ENCODE measurements around the gene ARHGAP32. TPM values are rescaled to one million over a fixed set of nuclear protein-coding genes. Genes with fewer than 3 reads are reported as not detected.

The ARHGAP32 gene
- total RNA-seq, 4 donors from 2014 or later = 10.0 to 53.7 (median 34.1) TPM

DNA sequence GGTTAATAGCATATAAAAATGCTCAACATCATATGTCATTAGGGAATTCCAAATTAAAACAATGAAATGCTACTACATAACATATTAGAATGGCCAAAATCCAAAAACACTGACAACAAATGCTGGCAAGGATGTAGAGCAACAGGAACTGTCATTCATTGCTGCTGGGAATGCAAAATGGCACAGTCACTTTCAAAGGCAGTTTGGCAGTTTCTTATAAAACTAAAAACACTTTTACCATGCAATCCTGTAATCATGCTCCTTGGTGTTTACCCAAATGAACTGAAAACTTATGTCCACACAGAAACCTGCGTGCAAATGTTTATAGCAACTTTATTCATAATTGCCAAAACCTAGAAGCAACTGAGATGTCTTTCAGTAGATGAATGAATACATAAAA lies 105.1 kb downstream of the ARHGAP32 start:
- no peak for TF ChIP-seq POLR2A (IDR thresholded peaks at IDR 0.05)
- TF ChIP-seq, protein P1, sequence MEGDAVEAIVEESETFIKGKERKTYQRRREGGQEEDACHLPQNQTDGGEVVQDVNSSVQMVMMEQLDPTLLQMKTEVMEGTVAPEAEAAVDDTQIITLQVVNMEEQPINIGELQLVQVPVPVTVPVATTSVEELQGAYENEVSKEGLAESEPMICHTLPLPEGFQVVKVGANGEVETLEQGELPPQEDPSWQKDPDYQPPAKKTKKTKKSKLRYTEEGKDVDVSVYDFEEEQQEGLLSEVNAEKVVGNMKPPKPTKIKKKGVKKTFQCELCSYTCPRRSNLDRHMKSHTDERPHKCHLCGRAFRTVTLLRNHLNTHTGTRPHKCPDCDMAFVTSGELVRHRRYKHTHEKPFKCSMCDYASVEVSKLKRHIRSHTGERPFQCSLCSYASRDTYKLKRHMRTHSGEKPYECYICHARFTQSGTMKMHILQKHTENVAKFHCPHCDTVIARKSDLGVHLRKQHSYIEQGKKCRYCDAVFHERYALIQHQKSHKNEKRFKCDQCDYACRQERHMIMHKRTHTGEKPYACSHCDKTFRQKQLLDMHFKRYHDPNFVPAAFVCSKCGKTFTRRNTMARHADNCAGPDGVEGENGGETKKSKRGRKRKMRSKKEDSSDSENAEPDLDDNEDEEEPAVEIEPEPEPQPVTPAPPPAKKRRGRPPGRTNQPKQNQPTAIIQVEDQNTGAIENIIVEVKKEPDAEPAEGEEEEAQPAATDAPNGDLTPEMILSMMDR (IDR thresholded peaks at IDR 0.05) = no peak
- no peak overlapping the region for H3K4me3 ChIP-seq
- peaks cover 0 to 7% of the 10 kb centered on the region in 2 donors for H3K9me3 ChIP-seq
- no peak overlapping the region for H3K27ac ChIP-seq
- no peaks in the 10 kb centered on the region for H3K27me3 ChIP-seq
- H3K36me3 ChIP-seq = no peaks in the 10 kb centered on the region
- H3K4me1 ChIP-seq = no peaks in the 10 kb centered on the region
- DNase-seq = no peak
- intact Hi-C loops (cut with DNase I; ENCODE audit: low total_unique reads) = no loop called here

DNA sequence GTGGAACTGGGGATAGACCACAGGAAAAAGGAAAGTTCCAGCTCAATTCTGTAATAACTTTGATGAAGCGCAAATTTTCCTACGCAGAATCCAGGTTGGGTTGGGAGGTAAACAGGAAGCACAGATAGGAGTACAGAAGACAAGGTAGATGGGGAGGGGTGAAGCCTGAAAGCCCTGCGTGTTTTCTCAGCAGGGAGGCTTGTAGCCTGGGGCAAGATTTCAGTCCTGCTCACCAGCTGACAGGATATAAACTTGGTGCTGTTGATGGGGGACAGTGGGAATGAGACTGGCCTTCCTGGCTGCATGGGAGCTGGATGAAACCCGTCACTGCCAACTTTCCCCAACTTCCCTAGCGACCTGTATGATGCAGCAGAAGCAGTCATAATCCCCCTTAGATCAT lies 114.9 kb downstream of the ARHGAP32 start:
- no peaks in the 10 kb centered on the region for H3K9me3 ChIP-seq
- intact Hi-C loops (cut with DNase I; ENCODE audit: low total_unique reads) = no loop called here
- H3K27ac ChIP-seq = no peak overlapping the region
- H3K27me3 ChIP-seq = no peaks in the 10 kb centered on the region
- H3K4me1 ChIP-seq = no peaks in the 10 kb centered on the region
- H3K36me3 ChIP-seq = no peaks in the 10 kb centered on the region
- DNase-seq = no peak
- TF ChIP-seq, protein P1 (IDR thresholded peaks at IDR 0.05) = no peak
- TF ChIP-seq POLR2A (IDR thresholded peaks at IDR 0.05) = no peak
- no peak overlapping the region for H3K4me3 ChIP-seq

DNA sequence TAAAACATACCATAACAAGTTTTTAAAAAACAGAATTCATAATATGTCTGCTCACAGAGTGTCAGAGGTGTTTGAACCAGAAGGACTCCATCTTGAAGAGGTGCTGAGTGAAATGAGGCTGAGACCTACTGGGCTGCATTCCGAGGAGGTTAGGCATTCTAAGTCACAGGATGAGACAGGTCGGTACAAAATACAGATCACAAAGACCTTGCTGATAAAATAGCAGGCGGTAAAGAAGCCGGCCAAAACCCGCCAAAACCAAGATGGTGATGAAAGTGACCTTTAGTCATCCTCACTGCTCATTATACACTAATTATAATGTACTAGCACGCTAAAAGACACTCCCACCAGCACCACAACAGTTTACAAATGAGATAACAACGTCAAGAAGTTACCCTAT lies 116.4 kb downstream of the ARHGAP32 start:
- Histone ChIP-seq H3K4me3 (no peak overlapping the region), H3K27me3 (no peaks in the 10 kb centered on the region), H3K9me3 (no peaks in the 10 kb centered on the region), H3K36me3 (no peaks in the 10 kb centered on the region), H3K4me1 (no peaks in the 10 kb centered on the region), H3K27ac (no peak overlapping the region)
- no peak for DNase-seq
- intact Hi-C loops (cut with DNase I; ENCODE audit: low total_unique reads) = no loop called here
- TF ChIP-seq, protein P1 (IDR thresholded peaks at IDR 0.05) = no peak
- TF ChIP-seq POLR2A (IDR thresholded peaks at IDR 0.05) = no peak

DNA sequence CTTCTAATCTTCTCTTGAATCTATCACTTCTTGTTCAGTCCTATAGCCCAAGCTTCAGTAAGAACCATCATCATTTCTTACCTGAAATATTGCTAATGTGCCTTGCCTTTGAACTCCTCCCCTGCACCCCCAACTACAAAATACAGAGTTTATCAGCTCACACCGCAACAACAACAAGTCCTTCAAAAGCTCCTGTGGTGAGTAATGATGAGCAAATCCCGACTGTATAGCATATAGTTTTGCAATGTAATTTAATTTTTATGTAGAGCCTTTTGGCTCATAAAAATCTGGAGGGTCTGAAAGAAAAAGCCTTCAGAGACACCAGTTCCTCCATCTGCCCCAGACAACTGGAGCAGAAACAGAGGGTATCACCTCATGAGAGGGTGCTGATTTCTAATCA lies 124.7 kb downstream of the ARHGAP32 start:
- intact Hi-C loops (cut with DNase I; ENCODE audit: low total_unique reads) = no loop called here

DNA sequence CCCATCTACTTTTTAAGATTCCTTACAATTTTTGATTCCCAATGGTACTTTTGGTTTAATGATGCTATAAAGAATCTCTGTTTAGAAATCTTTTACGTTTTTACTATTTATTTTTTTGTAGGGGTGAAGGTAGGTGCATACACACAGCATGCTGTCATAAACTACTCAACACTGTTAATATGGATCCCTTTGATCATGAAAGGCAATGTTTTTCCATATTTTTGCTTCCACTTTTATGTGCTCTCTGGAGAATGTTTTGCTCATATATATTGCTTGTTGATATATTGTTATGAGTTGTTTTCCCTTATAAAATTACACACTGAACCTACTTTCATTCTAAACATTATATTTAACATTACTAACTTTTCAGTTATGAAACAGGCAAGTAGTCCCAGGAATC lies 125.9 kb downstream of the ARHGAP32 start:
- no peak for DNase-seq
- no peak overlapping the region for H3K27ac ChIP-seq
- H3K4me3 ChIP-seq = no peak overlapping the region
- intact Hi-C loops (cut with DNase I; ENCODE audit: low total_unique reads) = no loop called here
- H3K36me3 ChIP-seq = no peaks in the 10 kb centered on the region
- no peak for TF ChIP-seq POLR2A (IDR thresholded peaks at IDR 0.05)
- TF ChIP-seq, protein P1 (IDR thresholded peaks at IDR 0.05) = no peak
- no peaks in the 10 kb centered on the region for H3K4me1 ChIP-seq
- H3K27me3 ChIP-seq = no peaks in the 10 kb centered on the region
- no peaks in the 10 kb centered on the region for H3K9me3 ChIP-seq

More for the DNA sequence above, 124.7 kb downstream of the ARHGAP32 start:
- Histone ChIP-seq H3K4me3 (no peak overlapping the region), H3K27me3 (no peaks in the 10 kb centered on the region), H3K9me3 (no peaks in the 10 kb centered on the region), H3K4me1 (no peaks in the 10 kb centered on the region), H3K36me3 (no peaks in the 10 kb centered on the region), H3K27ac (no peak overlapping the region)
- DNase-seq = no peak
- TF ChIP-seq, protein P1 (IDR thresholded peaks at IDR 0.05) = no peak
- no peak for TF ChIP-seq POLR2A (IDR thresholded peaks at IDR 0.05)
